SK-N-SH (cell line): ENCODE results near the gene POTEF.
"Not testable (repeated sequence)": the region's sequence is repeated elsewhere in the genome, so short reads cannot be mapped to it uniquely, and the experiment has no call there.

Source experiments
- CTCF ChIP-seq: fragments of 200-600 bp; sonication (generic); IDR thresholded peaks from 2 replicates; pipeline ENCODE4 v1.6.1; 2017; ENCODE audit warnings: antibody characterized with exemption, mild to moderate bottlenecking, moderate library complexity
- EP300 ChIP-seq, 2 experiments: IDR thresholded peaks; 2 replicates each; pipeline versions ENCODE4 v1.4.0 to v1.6.1; 2012; ENCODE audit warnings: borderline replicate concordance in 1 of 2, low read depth in 1 of 2, low read length in 1 of 2
- MAX ChIP-seq: IDR thresholded peaks from 2 replicates; pipeline ENCODE4 v1.4.0; 2012; ENCODE audit warnings: low read depth
- PBX3 ChIP-seq: IDR thresholded peaks from 2 replicates; pipeline ENCODE4; 2012
- POLR2AphosphoS5 ChIP-seq: IDR thresholded peaks from 2 replicates; pipeline ENCODE4 v1.6.1; 2012; ENCODE audit warnings: low read depth, low read length
- RCOR1 ChIP-seq: fragments of 150-350 bp; IDR thresholded peaks from 2 replicates; pipeline ENCODE4 v1.6.1; 2017; ENCODE audit warnings: antibody characterized with exemption, low read length
- REST ChIP-seq: IDR thresholded peaks from 2 replicates; pipeline ENCODE4 v1.6.1; 2012; ENCODE audit warnings: mild to moderate bottlenecking, low read depth, low read length, moderate library complexity
- TAF1 ChIP-seq: IDR thresholded peaks from 2 replicates; pipeline ENCODE4 v1.6.1; 2012; ENCODE audit warnings: low read depth, mild to moderate bottlenecking, low read length, moderate library complexity, borderline replicate concordance
- USF1 ChIP-seq: IDR thresholded peaks from 2 replicates; pipeline ENCODE4 v1.4.0; 2012; ENCODE audit warnings: low read depth, borderline replicate concordance

- not testable (repeated sequence) for TF ChIP-seq CTCF; REST; EP300 (IDR thresholded peaks at IDR 0.05; ENCODE audit: borderline replicate concordance in 1 of 2, low read depth in 1 of 2, low read length in 1 of 2); MAX; TAF1; PBX3; USF1; RCOR1; POLR2AphosphoS5
These were observed 69.0 kb downstream of the POTEF start for GRCh38 chr2:130059982-130060381.
